Measurements from ENCODE around the gene PTRHD1.
"Not testable (repeated sequence)": the region's sequence is repeated elsewhere in the genome, so short reads cannot be mapped to it uniquely, and the experiment has no call there.

DNA sequence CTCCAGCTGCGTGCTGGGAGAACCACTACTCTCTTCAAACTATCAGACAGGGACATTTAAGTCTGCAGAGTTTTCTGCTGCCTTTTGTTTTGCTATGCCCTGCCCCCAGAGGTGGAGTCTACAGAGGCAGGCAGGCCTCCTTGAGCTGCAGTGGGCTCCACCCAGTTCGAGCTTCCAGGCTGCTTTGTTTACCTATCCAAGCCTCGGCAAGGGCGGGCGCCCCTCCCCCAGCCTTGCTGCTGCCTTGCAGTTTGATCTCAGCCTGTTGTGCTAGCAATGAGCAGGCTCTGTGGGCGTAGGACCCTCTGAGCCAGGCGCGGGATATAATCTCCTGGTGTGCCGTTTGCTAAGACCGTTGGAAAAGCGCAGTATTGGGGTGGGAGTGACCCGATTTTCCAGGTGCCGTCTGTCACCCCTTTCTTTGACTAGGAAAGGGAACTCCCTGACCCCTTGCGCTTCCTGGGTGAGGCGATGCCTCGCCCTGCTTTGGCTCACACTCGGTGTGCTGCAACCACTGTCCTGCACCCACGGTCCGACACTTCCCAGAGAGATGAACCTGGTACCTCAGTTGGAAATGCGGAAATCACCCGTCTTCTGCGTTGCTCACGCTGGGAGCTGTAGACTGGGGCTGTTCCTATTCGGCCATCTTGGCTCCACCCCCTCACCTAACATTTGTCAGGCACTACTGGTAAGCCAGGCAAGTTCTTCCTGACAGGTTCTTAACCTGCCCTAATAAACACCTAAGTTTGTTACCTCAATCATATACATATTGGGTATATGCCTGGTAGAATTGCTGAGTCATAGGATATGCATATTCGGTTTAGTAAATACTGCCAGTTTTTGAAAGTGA is 12.8 kb upstream of the PTRHD1 start:
- TF ChIP-seq, protein P1, sequence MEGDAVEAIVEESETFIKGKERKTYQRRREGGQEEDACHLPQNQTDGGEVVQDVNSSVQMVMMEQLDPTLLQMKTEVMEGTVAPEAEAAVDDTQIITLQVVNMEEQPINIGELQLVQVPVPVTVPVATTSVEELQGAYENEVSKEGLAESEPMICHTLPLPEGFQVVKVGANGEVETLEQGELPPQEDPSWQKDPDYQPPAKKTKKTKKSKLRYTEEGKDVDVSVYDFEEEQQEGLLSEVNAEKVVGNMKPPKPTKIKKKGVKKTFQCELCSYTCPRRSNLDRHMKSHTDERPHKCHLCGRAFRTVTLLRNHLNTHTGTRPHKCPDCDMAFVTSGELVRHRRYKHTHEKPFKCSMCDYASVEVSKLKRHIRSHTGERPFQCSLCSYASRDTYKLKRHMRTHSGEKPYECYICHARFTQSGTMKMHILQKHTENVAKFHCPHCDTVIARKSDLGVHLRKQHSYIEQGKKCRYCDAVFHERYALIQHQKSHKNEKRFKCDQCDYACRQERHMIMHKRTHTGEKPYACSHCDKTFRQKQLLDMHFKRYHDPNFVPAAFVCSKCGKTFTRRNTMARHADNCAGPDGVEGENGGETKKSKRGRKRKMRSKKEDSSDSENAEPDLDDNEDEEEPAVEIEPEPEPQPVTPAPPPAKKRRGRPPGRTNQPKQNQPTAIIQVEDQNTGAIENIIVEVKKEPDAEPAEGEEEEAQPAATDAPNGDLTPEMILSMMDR (IDR thresholded peaks at IDR 0.05) = not testable (repeated sequence)
- TF ChIP-seq POLR2A (IDR thresholded peaks at IDR 0.05) = not testable (repeated sequence)

Data from esophagus squamous epithelium (tissue), 4 donors.